Mesenchymal stem cell (in vitro differentiated cells and primary cell): Measurements from ENCODE around the gene LGALS9C.
"Not testable (repeated sequence)": the region's sequence is repeated elsewhere in the genome, so short reads cannot be mapped to it uniquely, and the experiment has no call there.

Experiments used
- DNase-seq: peaks from one replicate; pipeline ENCODE4 v3.0.0-alpha.2; 2013
- H2AFZ ChIP-seq: one replicate; pipeline ENCODE4 v1.6.1; 2013; ENCODE audit warnings: low read depth, mild to moderate bottlenecking, control low read depth, inconsistent platforms, low read length, moderate library complexity
- H2AK5ac ChIP-seq: 2 replicates; pipeline ENCODE4 v1.6.1; 2013; ENCODE audit warnings: low read length, moderate library complexity, mild to moderate bottlenecking, inconsistent platforms; ENCODE audit not compliant: severe bottlenecking
- H2BK120ac ChIP-seq: one replicate; pipeline ENCODE4 v1.6.1; 2013; ENCODE audit warnings: low read depth, mild to moderate bottlenecking, inconsistent platforms, low read length, moderate library complexity
- H2BK12ac ChIP-seq, 2 experiments: one replicate each; pipeline ENCODE4 v1.6.1; 2013; ENCODE audit warnings: inconsistent platforms in 2 of 2, low read length in 2 of 2, mild to moderate bottlenecking in 2 of 2, moderate library complexity in 2 of 2, control low read depth in 1 of 2
- H2BK15ac ChIP-seq: one replicate; pipeline ENCODE4 v1.6.1; 2013; ENCODE audit warnings: mild to moderate bottlenecking, low read depth, inconsistent platforms; ENCODE audit not compliant: poor library complexity, severe bottlenecking
- H2BK5ac ChIP-seq: 2 replicates; pipeline ENCODE4 v1.6.1; 2013; ENCODE audit warnings: low read depth, mild to moderate bottlenecking, low read length, control low read depth, inconsistent platforms; ENCODE audit not compliant: poor library complexity, severe bottlenecking
- H3K14ac ChIP-seq, 2 experiments: one replicate each; pipeline ENCODE4 v1.6.1; 2013; ENCODE audit warnings: inconsistent platforms in 2 of 2, low read length in 2 of 2, control low read depth in 1 of 2, mild to moderate bottlenecking in 1 of 2, moderate library complexity in 1 of 2
- H3K18ac ChIP-seq, 2 experiments: one replicate each; pipeline ENCODE4 v1.6.1; 2013; ENCODE audit warnings: inconsistent platforms in 2 of 2, low read length in 2 of 2, control low read depth in 1 of 2, low read depth in 1 of 2, mild to moderate bottlenecking in 1 of 2
- H3K23ac ChIP-seq, 2 experiments: one replicate each; pipeline ENCODE4 v1.6.1; 2013; ENCODE audit warnings: inconsistent platforms in 2 of 2, low read length in 2 of 2, mild to moderate bottlenecking in 2 of 2, moderate library complexity in 2 of 2, control low read depth in 1 of 2
- H3K27ac ChIP-seq: 2 replicates; pipeline ENCODE4 v1.5.1; 2013; ENCODE audit warnings: mild to moderate bottlenecking, moderate library complexity, low read length, control low read depth, inconsistent platforms; ENCODE audit not compliant: poor library complexity, severe bottlenecking
- H3K27me3 ChIP-seq, 2 experiments: 2 replicates each; pipeline versions ENCODE4 v1.6.1 to v1.7.0; 2013; ENCODE audit warnings: low read length in 2 of 2, mild to moderate bottlenecking in 2 of 2, moderate library complexity in 2 of 2, control low read depth in 1 of 2, inconsistent platforms in 1 of 2; ENCODE audit not compliant: control insufficient read depth in 1 of 2, insufficient read depth in 1 of 2
- H3K36me3 ChIP-seq, 2 experiments: 2 replicates each; pipeline versions ENCODE4 v1.6.1 to v1.7.0; 2013; ENCODE audit warnings: low read length in 2 of 2, control low read depth in 1 of 2, inconsistent platforms in 1 of 2, low read depth in 1 of 2, mild to moderate bottlenecking in 1 of 2; ENCODE audit not compliant: insufficient read depth in 2 of 2, control insufficient read depth in 1 of 2
- H3K4ac ChIP-seq, 2 experiments: one replicate each; pipeline ENCODE4 v1.6.1; 2013; ENCODE audit warnings: inconsistent platforms in 2 of 2, low read length in 2 of 2, mild to moderate bottlenecking in 2 of 2, moderate library complexity in 2 of 2, control low read depth in 1 of 2, low read depth in 1 of 2
- H3K4me1 ChIP-seq: 2 replicates; pipeline ENCODE4 v1.6.1; 2013; ENCODE audit warnings: low read depth, low read length, control low read depth; ENCODE audit not compliant: control insufficient read depth, insufficient read depth
- H3K4me2 ChIP-seq: 2 replicates; pipeline ENCODE4 v1.6.1; 2013; ENCODE audit warnings: low read length, mild to moderate bottlenecking, inconsistent platforms; ENCODE audit not compliant: poor library complexity, severe bottlenecking
- H3K4me3 ChIP-seq, 2 experiments: 2 replicates each; pipeline versions ENCODE4 v1.5.1 to v1.7.0; 2013; ENCODE audit warnings: low read length in 2 of 2, mild to moderate bottlenecking in 2 of 2, control low read depth in 1 of 2, low read depth in 1 of 2; ENCODE audit not compliant: insufficient read depth in 1 of 2
- H3K79me1 ChIP-seq: replicated peaks from 2 replicates; pipeline ENCODE4 v1.6.1; 2013; ENCODE audit warnings: mild to moderate bottlenecking, control low read depth, low read length, inconsistent platforms; ENCODE audit not compliant: poor library complexity, severe bottlenecking
- H3K9ac ChIP-seq: 2 replicates; pipeline ENCODE4 v1.7.0; 2013; ENCODE audit warnings: mild to moderate bottlenecking, low read length, moderate library complexity
- H3K9me3 ChIP-seq: 2 replicates; pipeline ENCODE4 v1.7.0; 2013; ENCODE audit warnings: mild to moderate bottlenecking, low read length; ENCODE audit not compliant: control insufficient read depth
- H4K8ac ChIP-seq: one replicate; pipeline ENCODE4 v1.6.1; 2013; ENCODE audit warnings: inconsistent platforms, mild to moderate bottlenecking, low read length, moderate library complexity
- H4K91ac ChIP-seq: one replicate; pipeline ENCODE4 v1.6.1; 2013; ENCODE audit warnings: mild to moderate bottlenecking, low read length, inconsistent platforms
- WGBS: methylation state at CpG from one replicate; pipeline ENCODE4 v1.1.7; 2013; ENCODE audit warnings: mixed read lengths; 5-methylcytosine and 5-hydroxymethylcytosine counted together

LGALS9C gene

GRCh38 chr17:18478362-18478761 is 1.8 kb downstream of the LGALS9C start:
- not testable (repeated sequence) for H3K4me1 ChIP-seq, H3K4ac ChIP-seq, H2AFZ ChIP-seq, H3K4me3 ChIP-seq, H3K4me2 ChIP-seq, H3K9ac ChIP-seq, H3K79me1 ChIP-seq, H2BK15ac ChIP-seq, H3K36me3 ChIP-seq, H3K23ac ChIP-seq, H4K91ac ChIP-seq, H2AK5ac ChIP-seq, H3K18ac ChIP-seq, H3K14ac ChIP-seq, H2BK120ac ChIP-seq, H4K8ac ChIP-seq, H3K27ac ChIP-seq, H2BK12ac ChIP-seq, H2BK5ac ChIP-seq, H3K9me3 ChIP-seq, DNase-seq, H3K27me3 ChIP-seq
- WGBS: no CpG with 5 or more reads among the region's 12 CpGs

GRCh38 chr17:18478977-18479595 is 2.5 kb downstream of the LGALS9C start:
- not testable (repeated sequence) for H4K8ac ChIP-seq
- WGBS: 100% methylated on average over 1 of the region's 10 CpGs

GRCh38 chr17:18481775-18482174 is 5.2 kb downstream of the LGALS9C start:
- not testable (repeated sequence) for H4K91ac ChIP-seq, H2BK5ac ChIP-seq, DNase-seq, H3K36me3 ChIP-seq, H3K4me1 ChIP-seq, H3K27ac ChIP-seq, H3K4me2 ChIP-seq, H3K23ac ChIP-seq, H2AFZ ChIP-seq, H3K4ac ChIP-seq, H4K8ac ChIP-seq, H3K79me1 ChIP-seq, H3K9me3 ChIP-seq, H2BK15ac ChIP-seq, H3K4me3 ChIP-seq, H3K27me3 ChIP-seq, H3K18ac ChIP-seq, H3K14ac ChIP-seq, H3K9ac ChIP-seq, H2AK5ac ChIP-seq, H2BK12ac ChIP-seq, H2BK120ac ChIP-seq
- no CpG with 5 or more reads among the region's 3 CpGs for WGBS

More at GRCh38 chr17:18478977-18479595, 2.5 kb downstream of the LGALS9C start:
- not testable (repeated sequence) for H3K79me1 ChIP-seq, H2BK5ac ChIP-seq, H3K4me1 ChIP-seq, H3K9me3 ChIP-seq, H3K27ac ChIP-seq, H3K27me3 ChIP-seq, H2AK5ac ChIP-seq, H4K91ac ChIP-seq, H3K9ac ChIP-seq, H3K4ac ChIP-seq, H2AFZ ChIP-seq, H3K23ac ChIP-seq, DNase-seq, H2BK15ac ChIP-seq, H2BK120ac ChIP-seq, H3K18ac ChIP-seq, H3K4me2 ChIP-seq, H3K36me3 ChIP-seq, H3K14ac ChIP-seq, H3K4me3 ChIP-seq, H2BK12ac ChIP-seq

- H2AK5ac ChIP-seq, H3K23ac ChIP-seq, H3K79me1 ChIP-seq, H3K18ac ChIP-seq, H3K9me3 ChIP-seq, H3K36me3 ChIP-seq, H3K27me3 ChIP-seq, H3K4me3 ChIP-seq, H2BK120ac ChIP-seq, H3K4me2 ChIP-seq, H3K4ac ChIP-seq, DNase-seq, H2BK5ac ChIP-seq, H2AFZ ChIP-seq, H4K91ac ChIP-seq, H2BK12ac ChIP-seq, H3K9ac ChIP-seq, H4K8ac ChIP-seq, H3K27ac ChIP-seq, H2BK15ac ChIP-seq, H3K4me1 ChIP-seq, H3K14ac ChIP-seq: not testable (repeated sequence)
- no CpG with 5 or more reads among the region's 10 CpGs for WGBS
Observed at GRCh38 chr17:18485936-18486464, 9.4 kb downstream of the LGALS9C start.
